WTC11 (cell line): ENCODE data around the gene TES. TPM values are rescaled to one million over a fixed set of nuclear protein-coding genes. Genes with fewer than 3 reads are reported as not detected.

Experiments used
- ATAC-seq: fragments of 200-7000 bp; cut with Tn5 transposase; 2 replicates; pipeline ENCODE4 v1.10.0; 2021; ENCODE audit warnings: mild to moderate bottlenecking, moderate library complexity
- CTCF ChIA-PET: fragments of 300-600 bp; sonication (Branson Sonifier 250); formaldehyde crosslinking; loops from one replicate; lab custom pipeline; 2021; ENCODE audit warnings: antibody characterized with exemption; lab: Charles Lee
- POLR2A ChIA-PET: fragments of 350-600 bp; sonication (Branson Sonifier 250); formaldehyde crosslinking; loops from one replicate; lab custom pipeline; 2021; ENCODE audit warnings: antibody characterized with exemption; lab: Charles Lee
- DNase-seq: peaks from one replicate; pipeline ENCODE4 v3.0.0; 2021; ENCODE audit warnings: low spot score
- H3K27ac Mint-ChIP-seq: 2 replicates; pipeline ENCODE4 v1.8.0; 2021; ENCODE audit warnings: mixed read lengths
- H3K27me3 Mint-ChIP-seq: 2 replicates; pipeline ENCODE4 v1.8.0; 2021; ENCODE audit warnings: low read depth, mild to moderate bottlenecking, moderate library complexity, mixed read lengths
- H3K36me3 Mint-ChIP-seq: 2 replicates; pipeline ENCODE4 v1.8.0; 2021; ENCODE audit warnings: mixed read lengths
- H3K4me1 Mint-ChIP-seq: 2 replicates; pipeline ENCODE4 v1.8.0; 2022; ENCODE audit warnings: mixed read lengths
- H3K4me3 Mint-ChIP-seq: 2 replicates; pipeline ENCODE4 v1.8.0; 2021; ENCODE audit warnings: mild to moderate bottlenecking, moderate library complexity, mixed read lengths
- H3K9me3 Mint-ChIP-seq: 2 replicates; pipeline ENCODE4 v1.8.0; 2021; ENCODE audit warnings: mixed read lengths
- ARID4B ChIP-seq: sonication (generic); formaldehyde crosslinking; IDR thresholded peaks from 2 replicates; pipeline ENCODE4 v1.8.0; 2023; ENCODE audit warnings: missing genetic modification reagents, mild to moderate bottlenecking, borderline replicate concordance
- CTCF ChIP-seq: fragments of 200-600 bp; IDR thresholded peaks from 2 replicates; pipeline ENCODE4 v1.8.0; 2022; ENCODE audit warnings: antibody characterized with exemption
- ETV6 ChIP-seq: sonication (generic); formaldehyde crosslinking; IDR thresholded peaks from 2 replicates; pipeline ENCODE4 v1.8.1; 2022; ENCODE audit warnings: mild to moderate bottlenecking, missing genetic modification reagents
- FOXJ3 ChIP-seq: sonication (generic); formaldehyde crosslinking; IDR thresholded peaks from 2 replicates; pipeline ENCODE4 v1.9.0; 2021; ENCODE audit warnings: missing genetic modification reagents, mild to moderate bottlenecking, borderline replicate concordance
- MYBL2 ChIP-seq: sonication (generic); formaldehyde crosslinking; IDR thresholded peaks from 2 replicates; pipeline ENCODE4 v1.8.1; 2023; ENCODE audit warnings: mild to moderate bottlenecking, moderate library complexity, missing genetic modification reagents
- NFATC4 ChIP-seq: fragments of 250-450 bp; sonication (Bioruptor Pico); IDR thresholded peaks from 2 replicates; pipeline ENCODE4 v1.9.0; 2021; ENCODE audit warnings: mild to moderate bottlenecking
- NFYB ChIP-seq: sonication (generic); formaldehyde crosslinking; conservative IDR thresholded peaks from 2 replicates; pipeline ENCODE4 v1.8.0; 2022; ENCODE audit warnings: low read depth, missing genetic modification reagents
- OVOL2 ChIP-seq: fragments of 250-450 bp; sonication (Bioruptor Pico); IDR thresholded peaks from 2 replicates; pipeline ENCODE4 v1.9.0; 2021; ENCODE audit warnings: mild to moderate bottlenecking, borderline replicate concordance
- SMAD3 ChIP-seq: sonication (generic); formaldehyde crosslinking; IDR thresholded peaks from 2 replicates; pipeline ENCODE4 v1.8.0; 2022; ENCODE audit warnings: missing genetic modification reagents, mild to moderate bottlenecking, borderline replicate concordance
- TCF7 ChIP-seq: sonication (generic); formaldehyde crosslinking; IDR thresholded peaks from 2 replicates; pipeline ENCODE4 v1.8.0; 2022; ENCODE audit warnings: mild to moderate bottlenecking, low read depth, missing genetic modification reagents, moderate library complexity
- TP53 ChIP-seq: sonication (generic); formaldehyde crosslinking; IDR thresholded peaks from 2 replicates; pipeline ENCODE4 v1.8.1; 2023; ENCODE audit warnings: mild to moderate bottlenecking, missing genetic modification reagents
- total RNA-seq: library from RNA; stranded (reverse); gene quantifications from 3 replicates; pipeline ENCODE4 v1.2.3, GENCODE V29; 2021
- TF ChIP-seq, protein P1 (sequence below): sonication (generic); formaldehyde crosslinking; IDR thresholded peaks from 2 replicates; pipeline ENCODE4 v1.8.0; 2022; ENCODE audit warnings: missing genetic modification reagents
- TF ChIP-seq, protein P2 (sequence below): fragments of 250-450 bp; sonication (Bioruptor Pico); IDR thresholded peaks from 2 replicates; pipeline ENCODE4 v1.9.0; 2021; ENCODE audit warnings: mild to moderate bottlenecking
- TF ChIP-seq, protein P3 (sequence below): sonication (generic); formaldehyde crosslinking; IDR thresholded peaks from 2 replicates; pipeline ENCODE4 v1.8.1; 2023; ENCODE audit warnings: mild to moderate bottlenecking, missing genetic modification reagents, borderline replicate concordance

The TES gene
- total RNA-seq, 1 experiment from 2014 or later = 48.5 TPM

DNA sequence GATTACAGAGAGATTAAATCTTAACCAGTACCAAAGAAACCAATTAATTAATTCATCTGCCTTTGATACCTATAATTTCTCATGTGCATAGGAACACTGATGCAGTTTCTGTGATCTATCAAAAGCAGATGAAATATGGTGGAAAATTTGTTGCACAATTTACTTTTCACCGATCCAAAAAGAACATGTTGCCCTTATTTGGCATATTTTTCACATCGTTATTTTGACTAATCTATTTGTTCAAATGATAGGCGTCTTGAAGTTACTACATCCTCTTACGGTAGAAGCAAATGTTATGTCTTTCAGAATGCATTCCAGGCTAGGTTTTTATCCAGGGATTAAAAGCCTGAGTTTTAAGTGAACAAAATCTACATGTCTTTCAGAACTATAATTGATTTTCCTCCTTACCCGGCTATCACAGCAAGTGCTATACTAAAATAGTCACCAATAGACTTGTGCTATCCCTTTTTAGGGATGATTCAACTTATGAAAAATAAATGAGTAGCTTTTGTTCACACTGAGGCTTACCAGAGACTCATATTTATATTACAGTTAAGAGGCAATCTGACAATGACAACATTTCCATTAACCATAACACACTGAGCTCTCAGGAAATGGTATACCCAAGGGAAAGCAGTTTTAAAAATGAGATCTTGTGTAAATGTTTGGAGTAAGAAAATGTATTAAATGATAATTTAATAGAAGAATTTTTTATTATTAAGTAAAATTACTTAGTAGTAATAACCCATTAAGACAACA lies 16.8 kb upstream of the TES start:
- Mint-ChIP-seq H3K4me3 (no peak overlapping the region), H3K36me3 (no peaks in the 10 kb centered on the region), H3K4me1 (no peaks in the 10 kb centered on the region), H3K9me3 (no peaks in the 10 kb centered on the region), H3K27me3 (no peaks in the 10 kb centered on the region), H3K27ac (no peak overlapping the region)
- POLR2A ChIA-PET = no interaction called here
- no peak for ATAC-seq
- DNase-seq = no peak
- TF ChIP-seq OVOL2 (CRISPR knock-in tag) (no peak), ARID4B (CRISPR knock-in tag) (no peak), TCF7 (CRISPR knock-in tag) (no peak), CTCF (no peak), NFATC4 (CRISPR knock-in tag) (no peak), FOXJ3 (CRISPR knock-in tag) (no peak), NFYB (CRISPR knock-in tag) (no peak)
- TF ChIP-seq, protein P1, sequence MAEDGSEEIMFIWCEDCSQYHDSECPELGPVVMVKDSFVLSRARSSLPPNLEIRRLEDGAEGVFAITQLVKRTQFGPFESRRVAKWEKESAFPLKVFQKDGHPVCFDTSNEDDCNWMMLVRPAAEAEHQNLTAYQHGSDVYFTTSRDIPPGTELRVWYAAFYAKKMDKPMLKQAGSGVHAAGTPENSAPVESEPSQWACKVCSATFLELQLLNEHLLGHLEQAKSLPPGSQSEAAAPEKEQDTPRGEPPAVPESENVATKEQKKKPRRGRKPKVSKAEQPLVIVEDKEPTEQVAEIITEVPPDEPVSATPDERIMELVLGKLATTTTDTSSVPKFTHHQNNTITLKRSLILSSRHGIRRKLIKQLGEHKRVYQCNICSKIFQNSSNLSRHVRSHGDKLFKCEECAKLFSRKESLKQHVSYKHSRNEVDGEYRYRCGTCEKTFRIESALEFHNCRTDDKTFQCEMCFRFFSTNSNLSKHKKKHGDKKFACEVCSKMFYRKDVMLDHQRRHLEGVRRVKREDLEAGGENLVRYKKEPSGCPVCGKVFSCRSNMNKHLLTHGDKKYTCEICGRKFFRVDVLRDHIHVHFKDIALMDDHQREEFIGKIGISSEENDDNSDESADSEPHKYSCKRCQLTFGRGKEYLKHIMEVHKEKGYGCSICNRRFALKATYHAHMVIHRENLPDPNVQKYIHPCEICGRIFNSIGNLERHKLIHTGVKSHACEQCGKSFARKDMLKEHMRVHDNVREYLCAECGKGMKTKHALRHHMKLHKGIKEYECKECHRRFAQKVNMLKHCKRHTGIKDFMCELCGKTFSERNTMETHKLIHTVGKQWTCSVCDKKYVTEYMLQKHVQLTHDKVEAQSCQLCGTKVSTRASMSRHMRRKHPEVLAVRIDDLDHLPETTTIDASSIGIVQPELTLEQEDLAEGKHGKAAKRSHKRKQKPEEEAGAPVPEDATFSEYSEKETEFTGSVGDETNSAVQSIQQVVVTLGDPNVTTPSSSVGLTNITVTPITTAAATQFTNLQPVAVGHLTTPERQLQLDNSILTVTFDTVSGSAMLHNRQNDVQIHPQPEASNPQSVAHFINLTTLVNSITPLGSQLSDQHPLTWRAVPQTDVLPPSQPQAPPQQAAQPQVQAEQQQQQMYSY (CRISPR knock-in tag) = no peak
- CTCF ChIA-PET = no interaction called here

DNA sequence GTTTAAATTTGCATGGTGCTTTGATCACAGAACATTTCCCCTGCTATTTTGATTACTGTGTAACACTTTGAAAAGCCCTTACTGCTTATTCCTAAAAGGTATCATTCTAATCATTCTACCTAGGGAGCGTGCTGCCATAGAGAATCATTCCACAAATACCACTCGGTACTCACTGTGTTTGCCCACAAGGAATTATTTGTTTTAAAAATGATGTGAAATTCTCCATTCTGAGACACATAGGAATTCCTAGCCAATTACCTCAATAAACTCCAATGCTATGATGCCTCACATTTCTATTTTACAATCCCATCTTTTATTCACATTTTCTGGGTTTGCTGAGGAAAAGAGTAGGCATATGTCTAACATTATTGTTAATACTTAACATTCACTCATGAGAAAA lies 16.2 kb upstream of the TES start:
- Mint-ChIP-seq H3K36me3 (no peaks in the 10 kb centered on the region), H3K9me3 (no peaks in the 10 kb centered on the region)
- TF ChIP-seq CTCF = no peak
- TF ChIP-seq MYBL2 (CRISPR knock-in tag) = no peak
- no peak for TF ChIP-seq ETV6
- TF ChIP-seq, protein P2, sequence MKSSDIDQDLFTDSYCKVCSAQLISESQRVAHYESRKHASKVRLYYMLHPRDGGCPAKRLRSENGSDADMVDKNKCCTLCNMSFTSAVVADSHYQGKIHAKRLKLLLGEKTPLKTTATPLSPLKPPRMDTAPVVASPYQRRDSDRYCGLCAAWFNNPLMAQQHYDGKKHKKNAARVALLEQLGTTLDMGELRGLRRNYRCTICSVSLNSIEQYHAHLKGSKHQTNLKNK (CRISPR knock-in tag) = no peak
- no peak for TF ChIP-seq SMAD3 (CRISPR knock-in tag)
- TF ChIP-seq TP53 (CRISPR knock-in tag) = no peak
- TF ChIP-seq, protein P3, sequence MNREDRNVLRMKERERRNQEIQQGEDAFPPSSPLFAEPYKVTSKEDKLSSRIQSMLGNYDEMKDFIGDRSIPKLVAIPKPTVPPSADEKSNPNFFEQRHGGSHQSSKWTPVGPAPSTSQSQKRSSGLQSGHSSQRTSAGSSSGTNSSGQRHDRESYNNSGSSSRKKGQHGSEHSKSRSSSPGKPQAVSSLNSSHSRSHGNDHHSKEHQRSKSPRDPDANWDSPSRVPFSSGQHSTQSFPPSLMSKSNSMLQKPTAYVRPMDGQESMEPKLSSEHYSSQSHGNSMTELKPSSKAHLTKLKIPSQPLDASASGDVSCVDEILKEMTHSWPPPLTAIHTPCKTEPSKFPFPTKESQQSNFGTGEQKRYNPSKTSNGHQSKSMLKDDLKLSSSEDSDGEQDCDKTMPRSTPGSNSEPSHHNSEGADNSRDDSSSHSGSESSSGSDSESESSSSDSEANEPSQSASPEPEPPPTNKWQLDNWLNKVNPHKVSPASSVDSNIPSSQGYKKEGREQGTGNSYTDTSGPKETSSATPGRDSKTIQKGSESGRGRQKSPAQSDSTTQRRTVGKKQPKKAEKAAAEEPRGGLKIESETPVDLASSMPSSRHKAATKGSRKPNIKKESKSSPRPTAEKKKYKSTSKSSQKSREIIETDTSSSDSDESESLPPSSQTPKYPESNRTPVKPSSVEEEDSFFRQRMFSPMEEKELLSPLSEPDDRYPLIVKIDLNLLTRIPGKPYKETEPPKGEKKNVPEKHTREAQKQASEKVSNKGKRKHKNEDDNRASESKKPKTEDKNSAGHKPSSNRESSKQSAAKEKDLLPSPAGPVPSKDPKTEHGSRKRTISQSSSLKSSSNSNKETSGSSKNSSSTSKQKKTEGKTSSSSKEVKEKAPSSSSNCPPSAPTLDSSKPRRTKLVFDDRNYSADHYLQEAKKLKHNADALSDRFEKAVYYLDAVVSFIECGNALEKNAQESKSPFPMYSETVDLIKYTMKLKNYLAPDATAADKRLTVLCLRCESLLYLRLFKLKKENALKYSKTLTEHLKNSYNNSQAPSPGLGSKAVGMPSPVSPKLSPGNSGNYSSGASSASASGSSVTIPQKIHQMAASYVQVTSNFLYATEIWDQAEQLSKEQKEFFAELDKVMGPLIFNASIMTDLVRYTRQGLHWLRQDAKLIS (CRISPR knock-in tag) = no peak
- TF ChIP-seq, all 79 proteins: peak for 0
- POLR2A ChIA-PET = no interaction called here
- Mint-ChIP-seq H3K27me3 (no peaks in the 10 kb centered on the region), H3K4me3 (no peak overlapping the region), H3K4me1 (no peaks in the 10 kb centered on the region), H3K27ac (no peak overlapping the region)
- ATAC-seq (no peak), DNase-seq (no peak)
- CTCF ChIA-PET = no interaction called here
